GM12864 (cell line): Measurements from ENCODE around the gene KRTAP5-2.

Experiments used
- DNase-seq: peaks from one replicate; pipeline ENCODE4 v3.0.0-alpha.2; 2011; ENCODE audit warnings: low read depth
- H3K4me3 ChIP-seq: 2 replicates; pipeline ENCODE4 v1.5.1; 2011; ENCODE audit warnings: mild to moderate bottlenecking, low read depth, low read length, control low read depth
- TF ChIP-seq, protein P1 (sequence below): IDR thresholded peaks from 2 replicates; pipeline ENCODE4 v1.5.1; 2011; ENCODE audit warnings: low read depth, mild to moderate bottlenecking, moderate library complexity, low read length, control low read depth, inconsistent platforms; ENCODE audit errors: missing control alignments

Gene KRTAP5-2

DNA sequence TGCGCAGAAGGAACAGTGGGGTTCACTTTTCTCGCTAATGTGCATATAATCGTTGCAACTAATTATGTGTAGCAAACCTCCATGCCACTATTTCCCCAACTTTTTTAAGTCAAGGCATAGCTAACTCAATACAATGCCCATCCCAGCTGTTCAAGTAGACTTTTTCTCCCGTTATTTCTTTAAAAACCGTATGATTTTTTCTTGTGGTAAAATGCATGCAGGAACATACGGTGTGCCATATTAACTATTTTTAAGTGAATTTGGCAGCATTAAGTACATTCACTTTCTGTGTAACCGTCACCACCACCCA is 23.2 kb downstream of the KRTAP5-2 start:
- no peak for DNase-seq
- H3K4me3 ChIP-seq = no peak overlapping the region
- TF ChIP-seq, protein P1, sequence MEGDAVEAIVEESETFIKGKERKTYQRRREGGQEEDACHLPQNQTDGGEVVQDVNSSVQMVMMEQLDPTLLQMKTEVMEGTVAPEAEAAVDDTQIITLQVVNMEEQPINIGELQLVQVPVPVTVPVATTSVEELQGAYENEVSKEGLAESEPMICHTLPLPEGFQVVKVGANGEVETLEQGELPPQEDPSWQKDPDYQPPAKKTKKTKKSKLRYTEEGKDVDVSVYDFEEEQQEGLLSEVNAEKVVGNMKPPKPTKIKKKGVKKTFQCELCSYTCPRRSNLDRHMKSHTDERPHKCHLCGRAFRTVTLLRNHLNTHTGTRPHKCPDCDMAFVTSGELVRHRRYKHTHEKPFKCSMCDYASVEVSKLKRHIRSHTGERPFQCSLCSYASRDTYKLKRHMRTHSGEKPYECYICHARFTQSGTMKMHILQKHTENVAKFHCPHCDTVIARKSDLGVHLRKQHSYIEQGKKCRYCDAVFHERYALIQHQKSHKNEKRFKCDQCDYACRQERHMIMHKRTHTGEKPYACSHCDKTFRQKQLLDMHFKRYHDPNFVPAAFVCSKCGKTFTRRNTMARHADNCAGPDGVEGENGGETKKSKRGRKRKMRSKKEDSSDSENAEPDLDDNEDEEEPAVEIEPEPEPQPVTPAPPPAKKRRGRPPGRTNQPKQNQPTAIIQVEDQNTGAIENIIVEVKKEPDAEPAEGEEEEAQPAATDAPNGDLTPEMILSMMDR = no peak

DNA sequence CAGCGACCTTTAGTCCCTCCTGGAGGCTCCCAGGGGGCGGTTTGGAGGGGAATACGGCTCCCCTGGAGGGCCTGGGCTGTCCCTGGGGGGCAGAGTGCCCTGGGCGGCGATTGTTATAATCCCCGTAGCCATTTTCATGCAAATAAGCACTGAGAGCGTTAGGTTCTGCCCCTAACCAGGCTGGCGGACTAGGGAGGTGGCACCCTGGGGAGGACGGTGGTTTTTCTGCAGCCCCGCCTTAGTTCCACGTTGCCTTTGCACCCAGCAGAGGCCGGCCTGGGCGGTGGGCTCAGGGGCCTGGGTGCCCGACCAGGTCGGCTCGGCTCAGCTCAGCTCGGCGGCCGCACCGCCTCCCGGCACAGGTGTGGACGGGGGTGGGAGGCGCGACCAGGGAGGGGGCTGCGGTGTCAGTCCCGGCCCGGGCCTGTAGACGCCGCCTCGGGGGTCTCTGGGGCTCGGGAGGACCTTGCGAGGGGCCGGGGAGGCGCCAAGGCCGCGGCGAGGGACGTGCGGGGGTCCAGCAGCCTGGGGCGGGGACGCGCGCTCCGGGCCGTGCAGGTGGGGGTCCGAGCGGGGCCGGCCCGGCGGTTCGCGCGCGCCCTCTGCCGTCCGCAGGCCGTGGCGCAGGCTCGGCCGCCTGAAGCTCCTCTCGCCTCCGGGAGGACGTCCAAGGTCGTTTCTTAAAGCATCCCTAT is 23.7 kb downstream of the KRTAP5-2 start:
- no peak for DNase-seq
- no peak overlapping the region for H3K4me3 ChIP-seq
- TF ChIP-seq, protein P1 = peak; percentile 80

DNA sequence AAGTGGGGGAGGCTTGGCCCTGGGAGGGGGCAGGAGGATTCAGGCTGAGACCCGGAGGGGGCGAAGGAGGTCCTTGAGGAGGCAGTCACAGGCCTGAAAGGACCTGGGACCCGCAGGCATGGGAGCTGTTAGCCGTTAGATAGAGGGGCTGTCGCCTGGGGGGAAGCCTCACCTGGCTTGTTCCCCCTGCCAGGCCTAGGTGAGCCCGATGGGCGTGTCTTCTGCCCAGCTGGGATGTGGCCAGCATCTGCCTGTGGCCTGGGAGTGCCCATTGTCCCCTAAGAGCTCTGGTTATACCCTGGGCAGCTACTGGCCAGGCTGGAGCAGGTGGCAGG is 24.2 kb downstream of the KRTAP5-2 start:
- no peak for DNase-seq
- H3K4me3 ChIP-seq = no peak overlapping the region
- TF ChIP-seq, protein P1 = no peak

DNA sequence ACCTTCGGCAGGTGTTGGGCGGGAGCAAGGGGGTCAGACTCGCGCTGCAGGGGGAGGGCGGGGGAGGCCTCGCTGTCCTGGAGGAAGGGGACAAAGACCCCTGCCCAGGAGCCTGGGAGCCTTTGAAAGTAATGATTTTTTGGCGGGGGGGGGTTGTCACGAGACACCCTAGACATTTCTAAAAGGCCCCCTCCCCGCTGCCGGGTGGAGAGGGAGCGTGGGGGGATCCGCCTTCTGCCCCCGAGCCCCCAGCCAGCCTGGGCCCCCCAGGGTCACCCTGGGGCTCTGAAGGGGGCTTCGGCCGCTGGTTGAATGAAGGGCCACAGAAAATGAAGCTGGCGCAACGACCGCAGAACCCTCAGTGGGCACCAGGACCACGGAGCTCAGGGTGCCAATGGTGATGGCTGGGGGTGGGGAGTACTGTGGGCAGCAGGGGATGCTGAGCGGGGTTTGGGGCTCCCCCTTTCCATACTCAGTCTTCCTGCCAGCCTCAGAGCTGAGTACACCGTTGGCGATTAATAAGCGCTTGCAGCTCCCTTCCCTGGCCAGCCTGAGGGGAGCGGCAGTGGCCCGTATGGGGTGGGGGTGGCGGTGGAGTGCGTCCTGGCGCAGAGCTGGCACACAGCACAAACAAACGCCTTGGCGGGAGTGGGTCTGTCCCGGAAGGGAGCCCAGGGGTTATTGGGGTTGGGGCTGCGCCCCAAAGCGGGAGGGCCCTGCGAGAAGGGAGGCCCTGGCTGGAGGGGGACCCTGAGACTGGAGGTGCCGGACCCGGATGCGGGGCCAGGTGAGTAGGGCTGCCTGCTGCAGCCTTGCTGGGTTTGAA is 24.8 kb downstream of the KRTAP5-2 start:
- TF ChIP-seq, protein P1 = no peak
- no peak overlapping the region for H3K4me3 ChIP-seq
- no peak for DNase-seq

DNA sequence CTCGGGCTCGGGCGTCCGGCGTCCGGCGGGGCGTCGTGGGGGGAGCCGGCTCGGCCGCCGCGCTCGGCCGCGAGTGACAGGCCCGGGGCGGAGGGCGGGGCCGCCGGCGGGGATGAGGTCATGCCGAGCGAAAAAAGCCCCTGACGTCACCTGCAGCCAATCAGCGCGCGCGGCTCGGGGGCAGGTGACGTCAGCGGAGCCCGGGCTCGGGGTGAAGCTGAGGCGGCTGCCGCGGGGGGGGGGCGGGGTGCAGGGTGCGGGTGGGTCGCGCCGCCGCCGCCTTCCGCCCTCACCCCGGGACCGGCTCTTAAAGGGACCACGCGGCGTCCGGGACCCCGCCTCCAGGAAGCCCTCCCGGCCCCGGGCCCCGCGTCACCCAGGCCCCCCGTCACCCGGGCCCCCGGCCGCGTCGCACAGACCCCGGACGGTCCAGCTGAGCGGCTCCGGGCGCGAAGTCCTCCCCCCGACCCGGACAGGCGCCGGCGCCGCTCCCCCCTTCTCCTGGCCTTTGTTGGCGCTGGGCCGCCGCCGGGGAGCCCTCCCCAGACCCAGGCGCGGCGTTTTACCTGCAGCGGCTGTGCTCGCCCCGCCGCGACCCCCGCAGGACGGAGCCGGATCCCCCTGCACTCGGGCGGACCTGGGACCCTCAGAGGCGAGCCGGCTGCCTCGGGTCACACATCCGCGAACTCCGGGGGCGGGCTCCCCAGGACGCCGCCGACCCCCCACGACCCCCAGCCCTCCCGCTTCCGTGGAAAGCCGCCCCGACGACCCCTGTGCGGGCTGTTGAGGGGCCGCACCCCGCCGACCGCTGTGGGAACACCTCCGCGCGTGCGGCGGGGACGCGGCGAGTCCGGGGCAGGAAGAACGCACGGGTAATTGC is 25.7 kb downstream of the KRTAP5-2 start, which contains the start of gene DUSP8:
Gene DUSP8 (minus strand): TSS at position 75 of the 880 bp plus-strand sequence. CDS start 6,445 bp downstream, outside the sequence.
- DNase-seq = no peak
- TF ChIP-seq, protein P1 = no peak
- peak within 1 kb of the TSS; percentile 36 for H3K4me3 ChIP-seq

DNA sequence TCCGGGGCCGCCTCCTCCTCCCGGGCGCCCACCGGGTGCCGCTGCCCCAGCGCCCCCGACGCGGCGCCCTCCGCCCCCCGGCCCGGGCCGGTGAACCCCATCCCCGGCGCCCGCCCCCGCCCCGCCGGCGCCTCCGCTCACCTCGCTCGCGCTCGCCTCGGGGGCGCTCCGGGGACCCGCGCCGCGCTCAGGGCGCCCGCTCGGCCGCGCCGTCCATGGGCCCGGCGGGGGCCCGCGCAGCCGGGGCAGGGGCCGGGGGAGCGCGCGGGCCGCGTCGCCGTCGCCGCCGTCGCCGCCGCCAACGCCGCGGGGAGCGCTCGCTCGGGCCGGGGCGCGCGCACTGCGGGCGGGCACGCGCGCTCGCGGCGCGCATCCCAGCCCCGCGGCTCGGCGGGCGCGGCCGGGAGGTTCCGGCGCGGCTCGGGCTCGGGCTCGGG is 26.3 kb downstream of the KRTAP5-2 start:
- TF ChIP-seq, protein P1 = no peak
- no peak overlapping the region for H3K4me3 ChIP-seq
- DNase-seq = no peak
